ENCODE data around the gene TBK1. TPM values are rescaled to one million over a fixed set of nuclear protein-coding genes. Genes with fewer than 3 reads are reported as not detected.

The TBK1 gene
- total and polyA plus RNA-seq, 10 of the 15 experiments (the other 5 are each of a cell fraction or from before 2014, with no cell fraction given), result 13.4 to 49.3 (median 37.7) TPM

DNA sequence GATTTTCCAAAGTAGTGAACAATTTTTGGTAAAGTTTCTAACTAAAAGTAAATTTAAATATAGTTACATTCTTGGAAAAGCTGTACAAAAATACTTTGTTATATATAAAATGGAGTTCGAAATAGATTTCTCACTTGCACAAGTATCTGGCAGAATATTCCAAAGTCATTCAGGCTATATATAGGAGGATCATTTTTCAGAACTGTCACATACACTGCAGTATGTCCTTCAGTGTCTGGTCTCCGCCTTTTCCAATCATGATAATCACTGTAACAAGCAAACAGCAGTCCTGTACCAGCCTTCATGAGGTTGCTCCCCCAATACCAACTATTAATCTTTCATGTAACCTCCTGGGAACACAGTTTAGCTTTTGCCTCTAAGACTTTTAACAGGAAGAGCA, 18.6 kb downstream of the TBK1 start:
- ATAC-seq (no peak), DNase-seq (ENCODE audit: low read depth, low spot score) (no peak), FAIRE-seq (no peak)
- in situ Hi-C loops (cut with MboI), result no loop called here
- ChIA-PET RAD21 (ENCODE audit: unreplicated experiment) (no interaction called here), CTCF (interaction anchor here (0.6 kb wide), 1 partner anchor 14 kb away, joined by 3 read pairs; no protein-coding TSS in a partner anchor), POLR2A (no interaction called here), SMC1A (ENCODE audit: uncharacterized antibody, unreplicated experiment) (interaction anchor here (1.4 kb wide), 1 partner anchor 20 kb away, joined by 3 read pairs; no protein-coding TSS in a partner anchor)
- Histone ChIP-seq H3K9ac (ENCODE audit: control insufficient read depth, insufficient read depth, low read length) (no peak overlapping the region), H3K36me3 (ENCODE audit: control insufficient read depth in 2 of 2, insufficient read depth in 2 of 2, low read length in 1 of 2) (peaks cover 10 to 45% of the 10 kb centered on the region in 2 experiments), H2AFZ (ENCODE audit: control insufficient read depth, low read depth, low read length) (no peak overlapping the region), H3K9me3 (replicated peaks; ENCODE audit: control insufficient read depth, insufficient read depth, low read length) (peaks cover 5% of the 10 kb centered on the region; the same call in 2 of the 3 replicates), H3K4me2 (ENCODE audit: control insufficient read depth, insufficient read depth) (no peak overlapping the region), H3K79me2 (ENCODE audit: control insufficient read depth, insufficient read depth, low read length) (no peaks in the 10 kb centered on the region), H3K27me3 (replicated peaks in 1 of 2; ENCODE audit: control insufficient read depth in 2 of 2, insufficient read depth in 2 of 2, low read length in 1 of 2) (no peaks in the 10 kb centered on the region), H3K27ac (ENCODE audit: control insufficient read depth, insufficient read depth) (no peak overlapping the region), H3K4me3 (no peak overlapping the region), H3K4me1 (ENCODE audit: control insufficient read depth, insufficient read depth, low read length) (no peaks in the 10 kb centered on the region), H4K20me1 (ENCODE audit: control insufficient read depth, insufficient read depth) (no peaks in the 10 kb centered on the region)
- no TSS peak for BruUV-seq (replicated peaks)
- intact Hi-C loops (cut with micrococcal nuclease; ENCODE audit: unreplicated experiment), result no loop called here
- 100% methylated on average over 2 of the region's 2 CpGs for WGBS (ENCODE audit: insufficient coverage, insufficient replicate concordance, low lambda C conversion rate, missing lambda C conversion rate)
- TF ChIP-seq CBFB (IDR thresholded peaks at IDR 0.05; ENCODE audit: low read depth) (no peak), ZNF217 (IDR thresholded peaks at IDR 0.05) (no peak), GATAD2B (conservative IDR thresholded peaks at IDR 0.05; ENCODE audit: low read depth) (no peak), HDGF (IDR thresholded peaks at IDR 0.05) (no peak), MTA2 (IDR thresholded peaks at IDR 0.05; ENCODE audit: low read depth) (no peak), IKZF1 (conservative IDR thresholded peaks at IDR 0.05) (no peak), SMARCA5 (IDR thresholded peaks at IDR 0.05) (no peak), TCF3 (IDR thresholded peaks at IDR 0.05; ENCODE audit: borderline replicate concordance, insufficient read depth, low read depth, low read length) (no peak), SUPT20H (IDR thresholded peaks at IDR 0.05; ENCODE audit: borderline replicate concordance, control insufficient read depth, low read depth, low read length) (no peak), FOXK2 (IDR thresholded peaks at IDR 0.05) (no peak), SREBF2 (IDR thresholded peaks at IDR 0.05; ENCODE audit: low read length) (no peak)
- TF ChIP-seq, protein P1, sequence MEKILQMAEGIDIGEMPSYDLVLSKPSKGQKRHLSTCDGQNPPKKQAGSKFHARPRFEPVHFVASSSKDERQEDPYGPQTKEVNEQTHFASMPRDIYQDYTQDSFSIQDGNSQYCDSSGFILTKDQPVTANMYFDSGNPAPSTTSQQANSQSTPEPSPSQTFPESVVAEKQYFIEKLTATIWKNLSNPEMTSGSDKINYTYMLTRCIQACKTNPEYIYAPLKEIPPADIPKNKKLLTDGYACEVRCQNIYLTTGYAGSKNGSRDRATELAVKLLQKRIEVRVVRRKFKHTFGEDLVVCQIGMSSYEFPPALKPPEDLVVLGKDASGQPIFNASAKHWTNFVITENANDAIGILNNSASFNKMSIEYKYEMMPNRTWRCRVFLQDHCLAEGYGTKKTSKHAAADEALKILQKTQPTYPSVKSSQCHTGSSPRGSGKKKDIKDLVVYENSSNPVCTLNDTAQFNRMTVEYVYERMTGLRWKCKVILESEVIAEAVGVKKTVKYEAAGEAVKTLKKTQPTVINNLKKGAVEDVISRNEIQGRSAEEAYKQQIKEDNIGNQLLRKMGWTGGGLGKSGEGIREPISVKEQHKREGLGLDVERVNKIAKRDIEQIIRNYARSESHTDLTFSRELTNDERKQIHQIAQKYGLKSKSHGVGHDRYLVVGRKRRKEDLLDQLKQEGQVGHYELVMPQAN (conservative IDR thresholded peaks at IDR 0.05), result no peak
- TF ChIP-seq, protein P2, sequence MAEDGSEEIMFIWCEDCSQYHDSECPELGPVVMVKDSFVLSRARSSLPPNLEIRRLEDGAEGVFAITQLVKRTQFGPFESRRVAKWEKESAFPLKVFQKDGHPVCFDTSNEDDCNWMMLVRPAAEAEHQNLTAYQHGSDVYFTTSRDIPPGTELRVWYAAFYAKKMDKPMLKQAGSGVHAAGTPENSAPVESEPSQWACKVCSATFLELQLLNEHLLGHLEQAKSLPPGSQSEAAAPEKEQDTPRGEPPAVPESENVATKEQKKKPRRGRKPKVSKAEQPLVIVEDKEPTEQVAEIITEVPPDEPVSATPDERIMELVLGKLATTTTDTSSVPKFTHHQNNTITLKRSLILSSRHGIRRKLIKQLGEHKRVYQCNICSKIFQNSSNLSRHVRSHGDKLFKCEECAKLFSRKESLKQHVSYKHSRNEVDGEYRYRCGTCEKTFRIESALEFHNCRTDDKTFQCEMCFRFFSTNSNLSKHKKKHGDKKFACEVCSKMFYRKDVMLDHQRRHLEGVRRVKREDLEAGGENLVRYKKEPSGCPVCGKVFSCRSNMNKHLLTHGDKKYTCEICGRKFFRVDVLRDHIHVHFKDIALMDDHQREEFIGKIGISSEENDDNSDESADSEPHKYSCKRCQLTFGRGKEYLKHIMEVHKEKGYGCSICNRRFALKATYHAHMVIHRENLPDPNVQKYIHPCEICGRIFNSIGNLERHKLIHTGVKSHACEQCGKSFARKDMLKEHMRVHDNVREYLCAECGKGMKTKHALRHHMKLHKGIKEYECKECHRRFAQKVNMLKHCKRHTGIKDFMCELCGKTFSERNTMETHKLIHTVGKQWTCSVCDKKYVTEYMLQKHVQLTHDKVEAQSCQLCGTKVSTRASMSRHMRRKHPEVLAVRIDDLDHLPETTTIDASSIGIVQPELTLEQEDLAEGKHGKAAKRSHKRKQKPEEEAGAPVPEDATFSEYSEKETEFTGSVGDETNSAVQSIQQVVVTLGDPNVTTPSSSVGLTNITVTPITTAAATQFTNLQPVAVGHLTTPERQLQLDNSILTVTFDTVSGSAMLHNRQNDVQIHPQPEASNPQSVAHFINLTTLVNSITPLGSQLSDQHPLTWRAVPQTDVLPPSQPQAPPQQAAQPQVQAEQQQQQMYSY (CRISPR knock-in tag; IDR thresholded peaks at IDR 0.05), result no peak
- TF ChIP-seq, protein P3, sequence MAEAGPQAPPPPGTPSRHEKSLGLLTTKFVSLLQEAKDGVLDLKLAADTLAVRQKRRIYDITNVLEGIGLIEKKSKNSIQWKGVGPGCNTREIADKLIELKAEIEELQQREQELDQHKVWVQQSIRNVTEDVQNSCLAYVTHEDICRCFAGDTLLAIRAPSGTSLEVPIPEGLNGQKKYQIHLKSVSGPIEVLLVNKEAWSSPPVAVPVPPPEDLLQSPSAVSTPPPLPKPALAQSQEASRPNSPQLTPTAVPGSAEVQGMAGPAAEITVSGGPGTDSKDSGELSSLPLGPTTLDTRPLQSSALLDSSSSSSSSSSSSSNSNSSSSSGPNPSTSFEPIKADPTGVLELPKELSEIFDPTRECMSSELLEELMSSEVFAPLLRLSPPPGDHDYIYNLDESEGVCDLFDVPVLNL (IDR thresholded peaks at IDR 0.05; ENCODE audit: low read depth, low read length), result no peak
- TF ChIP-seq, protein P4, sequence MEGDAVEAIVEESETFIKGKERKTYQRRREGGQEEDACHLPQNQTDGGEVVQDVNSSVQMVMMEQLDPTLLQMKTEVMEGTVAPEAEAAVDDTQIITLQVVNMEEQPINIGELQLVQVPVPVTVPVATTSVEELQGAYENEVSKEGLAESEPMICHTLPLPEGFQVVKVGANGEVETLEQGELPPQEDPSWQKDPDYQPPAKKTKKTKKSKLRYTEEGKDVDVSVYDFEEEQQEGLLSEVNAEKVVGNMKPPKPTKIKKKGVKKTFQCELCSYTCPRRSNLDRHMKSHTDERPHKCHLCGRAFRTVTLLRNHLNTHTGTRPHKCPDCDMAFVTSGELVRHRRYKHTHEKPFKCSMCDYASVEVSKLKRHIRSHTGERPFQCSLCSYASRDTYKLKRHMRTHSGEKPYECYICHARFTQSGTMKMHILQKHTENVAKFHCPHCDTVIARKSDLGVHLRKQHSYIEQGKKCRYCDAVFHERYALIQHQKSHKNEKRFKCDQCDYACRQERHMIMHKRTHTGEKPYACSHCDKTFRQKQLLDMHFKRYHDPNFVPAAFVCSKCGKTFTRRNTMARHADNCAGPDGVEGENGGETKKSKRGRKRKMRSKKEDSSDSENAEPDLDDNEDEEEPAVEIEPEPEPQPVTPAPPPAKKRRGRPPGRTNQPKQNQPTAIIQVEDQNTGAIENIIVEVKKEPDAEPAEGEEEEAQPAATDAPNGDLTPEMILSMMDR (IDR thresholded peaks at IDR 0.05 in 2 of 3, conservative IDR thresholded peaks at IDR 0.05 in 1 of 3; ENCODE audit: control insufficient read depth in 2 of 3, extremely low read depth in 1 of 3, insufficient read depth in 1 of 3, low read depth in 3 of 3, low read length in 3 of 3), result no peak

All from GM12878 (cell line).